GM12891 (cell line): Measurements from ENCODE around the gene LCT.

Experiments
- PAX5 ChIP-seq: IDR thresholded peaks from 2 replicates; pipeline ENCODE4 v1.6.1; 2011; ENCODE audit warnings: low read length, moderate library complexity, mild to moderate bottlenecking; ENCODE audit not compliant: insufficient read depth, severe bottlenecking
- POLR2A ChIP-seq: IDR thresholded peaks from 2 replicates; pipeline ENCODE4 v1.6.1; 2011; ENCODE audit warnings: low read depth, low read length, control low read depth
- POLR2AphosphoS5 ChIP-seq: IDR thresholded peaks from 2 replicates; pipeline ENCODE4 v1.6.1; 2011; ENCODE audit warnings: low read depth, low read length, control low read depth
- POU2F2 ChIP-seq: IDR thresholded peaks from 2 replicates; pipeline ENCODE4 v1.6.1; 2011; ENCODE audit warnings: low read depth, mild to moderate bottlenecking, control low read depth, low read length, moderate library complexity
- SPI1 ChIP-seq: IDR thresholded peaks from 2 replicates; pipeline ENCODE4 v1.6.1; 2011; ENCODE audit warnings: low read depth, low read length, control low read depth
- TAF1 ChIP-seq: IDR thresholded peaks from 2 replicates; pipeline ENCODE4 v1.6.1; 2011; ENCODE audit warnings: low read depth, low read length, control low read depth

DNA sequence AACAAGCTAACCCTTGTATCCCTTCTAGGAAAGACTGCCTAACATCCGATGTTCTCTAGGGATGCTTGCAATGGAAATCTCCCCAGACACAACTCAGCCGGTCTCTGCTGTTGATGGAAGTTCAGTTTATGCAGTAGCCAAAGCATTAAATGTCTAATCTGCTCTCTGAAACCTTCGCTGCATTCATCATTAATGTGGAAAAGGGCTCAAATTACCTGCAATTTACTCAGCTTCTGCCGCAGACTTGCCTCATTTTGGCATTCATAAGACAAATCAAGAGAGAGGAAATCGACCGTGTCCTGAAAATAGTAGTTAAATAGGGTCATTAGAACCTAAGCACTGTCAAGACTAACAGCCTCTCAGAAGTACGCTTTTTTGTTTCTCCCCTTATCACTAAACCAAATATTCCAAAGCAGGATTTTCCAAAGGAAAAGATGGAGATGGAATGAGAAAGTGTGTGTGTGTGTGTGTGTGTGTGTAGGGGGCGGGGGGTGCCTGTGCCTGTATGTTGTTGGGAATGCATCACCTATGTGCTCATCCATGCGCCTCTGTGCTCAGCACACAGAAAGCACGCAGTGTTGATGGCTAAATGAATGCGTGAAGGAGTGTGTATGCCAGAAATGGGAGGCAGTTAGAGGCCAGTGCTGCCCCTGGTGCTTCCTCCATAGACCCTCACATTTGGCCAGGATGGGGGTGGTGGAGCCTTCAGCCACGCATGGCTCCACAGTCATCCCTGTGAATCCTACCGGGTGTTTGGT is 7.4 kb downstream of the LCT start:
- no peak for TF ChIP-seq TAF1
- no peak for TF ChIP-seq POLR2A
- TF ChIP-seq POLR2AphosphoS5: no peak
- no peak for TF ChIP-seq SPI1
- no peak for TF ChIP-seq POU2F2
- TF ChIP-seq PAX5: no peak
